Lung (tissue), 12 donors: ENCODE data around the gene CHDH. TPM values are rescaled to one million over a fixed set of nuclear protein-coding genes. Genes with fewer than 3 reads are reported as not detected.

Source experiments
- ATAC-seq: fragments of 200-7000 bp; cut with Tn5 transposase; one replicate; pipeline ENCODE4 v1.9.1; 2020; ENCODE audit warnings: moderate number of reproducible peaks; ENCODE audit not compliant: insufficient read depth, low FRiP score
- DNase-seq, 3 donors: peaks; one replicate each; pipeline ENCODE4 v3.0.0-alpha.2; 2013 to 2017
- H3K27ac ChIP-seq, 2 donors: one replicate each; pipeline ENCODE4 v1.5.1; 2013; ENCODE audit warnings: mild to moderate bottlenecking in 2 of 2, moderate library complexity in 2 of 2, control low read depth in 1 of 2, inconsistent platforms in 1 of 2, low read depth in 1 of 2, low read length in 1 of 2
- H3K27me3 ChIP-seq, 3 donors: one replicate each; pipeline ENCODE4 v1.5.1; 2013; ENCODE audit warnings: low read length in 2 of 3; ENCODE audit not compliant: control insufficient read depth in 3 of 3, insufficient read depth in 3 of 3
- H3K36me3 ChIP-seq, 4 donors: one replicate each; pipeline ENCODE4 v1.5.1; 2013; ENCODE audit warnings: low read length in 4 of 4, mild to moderate bottlenecking in 1 of 4, moderate library complexity in 1 of 4; ENCODE audit not compliant: control insufficient read depth in 4 of 4, insufficient read depth in 4 of 4
- H3K4me1 ChIP-seq, 5 donors: one replicate each; pipeline ENCODE4 v1.5.1; 2013; ENCODE audit warnings: low read length in 5 of 5, mild to moderate bottlenecking in 2 of 5, moderate library complexity in 1 of 5; ENCODE audit not compliant: control insufficient read depth in 5 of 5, insufficient read depth in 5 of 5
- H3K4me3 ChIP-seq: one replicate; pipeline ENCODE4 v1.5.1; 2013; ENCODE audit warnings: mild to moderate bottlenecking, control low read depth, moderate library complexity
- H3K9ac ChIP-seq, 2 donors: one replicate each; pipeline ENCODE4 v1.5.1; 2013; ENCODE audit warnings: low read length in 2 of 2, control low read depth in 1 of 2; ENCODE audit not compliant: insufficient read depth in 1 of 2
- H3K9me3 ChIP-seq, 4 donors: one replicate each; pipeline ENCODE4 v1.5.1; 2013; ENCODE audit warnings: low read length in 3 of 4, mild to moderate bottlenecking in 1 of 4, moderate library complexity in 1 of 4; ENCODE audit not compliant: control insufficient read depth in 4 of 4, insufficient read depth in 3 of 4
- CTCF ChIP-seq: IDR thresholded peaks from 2 replicates; pipeline ENCODE4 v1.5.1; 2012; ENCODE audit warnings: mild to moderate bottlenecking; ENCODE audit errors: control extremely low read depth, extremely low read depth
- whole genome bisulfite sequencing, 2 donors: extraction: QIAGEN DNeasy Blood & Tissue Kit; methylation state at CpG; one replicate each; pipeline ENCODE4 v1.1.7; 2013; 5-methylcytosine and 5-hydroxymethylcytosine counted together
- polyA plus RNA-seq, 2 donors: library from polyadenylated mRNA; stranded (reverse); fragments of 200-250 nt; gene quantifications; one replicate each; pipeline ENCODE4 v1.2.1, GENCODE V29; 2013
- total RNA-seq, 2 donors: library from RNA; depleted of rRNA in 1 of 2; stranded (reverse); fragments of >200 nt in 1 of 2; gene quantifications; one replicate each; pipeline ENCODE4 v1.2.1, GENCODE V29; 2014 to 2021
- donor health status: control.
- donor health status: control.
- donor health status: Bipolar disorder and iron deficiency.
- donor health status: healthy.
- donor health status: DM: yes; HTN: yes; CAD: no.

The CHDH gene
- total and polyA plus RNA-seq, 4 donors: 1.5 to 10.9 (median 2.8) TPM

GRCh38 chr3:53815651-53816050 lies 30.6 kb downstream of the CHDH start:
- ATAC-seq (no peak), DNase-seq (no peak)
- H3K27ac ChIP-seq: no peak overlapping the region
- no peaks in the 10 kb centered on the region for H3K4me1 ChIP-seq
- H3K9me3 ChIP-seq: no peaks in the 10 kb centered on the region
- H3K9ac ChIP-seq: no peak overlapping the region
- H3K27me3 ChIP-seq: no peaks in the 10 kb centered on the region
- no peak for TF ChIP-seq CTCF
- no peak overlapping the region for H3K4me3 ChIP-seq
- 95 to 96% methylated on average over 7 of the region's 7 CpGs for WGBS, 2 donors
- H3K36me3 ChIP-seq: peaks cover 0 to 36% (median 22%) of the 10 kb centered on the region in 4 donors

- TF ChIP-seq CTCF: no peak
- 83 to 95% methylated on average over 4 of the region's 4 CpGs for WGBS, 2 donors
- H3K27ac ChIP-seq: no peak overlapping the region
- H3K27me3 ChIP-seq: no peaks in the 10 kb centered on the region
- H3K9ac ChIP-seq: no peak overlapping the region
- H3K4me1 ChIP-seq: no peaks in the 10 kb centered on the region
- no peak overlapping the region for H3K4me3 ChIP-seq
- peaks cover 0 to 38% (median 23%) of the 10 kb centered on the region in 4 donors for H3K36me3 ChIP-seq
- H3K9me3 ChIP-seq: no peaks in the 10 kb centered on the region
- DNase-seq (no peak), ATAC-seq (no peak)
Observed at GRCh38 chr3:53815067-53815466, 31.2 kb downstream of the CHDH start.

GRCh38 chr3:53813876-53814275 lies 32.3 kb downstream of the CHDH start:
- 90 to 96% methylated on average over 10 of the region's 10 CpGs for WGBS, 2 donors
- Histone ChIP-seq H3K9ac (no peak overlapping the region), H3K27me3 (no peaks in the 10 kb centered on the region), H3K36me3 (peaks cover 0 to 40% (median 26%) of the 10 kb centered on the region in 4 donors), H3K9me3 (no peaks in the 10 kb centered on the region), H3K4me1 (no peaks in the 10 kb centered on the region), H3K27ac (no peak overlapping the region), H3K4me3 (no peak overlapping the region)
- DNase-seq (no peak), ATAC-seq (no peak)
- no peak for TF ChIP-seq CTCF

- Histone ChIP-seq H3K9me3 (no peaks in the 10 kb centered on the region), H3K27ac (no peak overlapping the region), H3K27me3 (no peaks in the 10 kb centered on the region), H3K4me3 (no peak overlapping the region), H3K4me1 (no peaks in the 10 kb centered on the region), H3K9ac (no peak overlapping the region), H3K36me3 (peaks cover 0 to 42% (median 26%) of the 10 kb centered on the region in 4 donors)
- ATAC-seq: no peak
- 94 to 98% methylated on average over 5 of the region's 5 CpGs for WGBS, 2 donors
- DNase-seq: no peak
- no peak for TF ChIP-seq CTCF
Observed at GRCh38 chr3:53813229-53813628, 33.0 kb downstream of the CHDH start.
